Astrocyte (in vitro differentiated cells and primary cell): ENCODE data around the gene HACL1. TPM values are rescaled to one million over a fixed set of nuclear protein-coding genes. Genes with fewer than 3 reads are reported as not detected.

Source experiments
- DNase-seq: peaks from one replicate; pipeline ENCODE4 v3.0.0-alpha.2; 2010; ENCODE audit warnings: low read depth
- FAIRE-seq: peaks from 2 replicates; lab custom pipeline; 2011; peaks lifted over from hg19 to GRCh38; lab: Jason Lieb, UNC
- H2AFZ ChIP-seq: 2 replicates; pipeline ENCODE4 v1.6.0; 2012; ENCODE audit warnings: low read depth, low read length, inconsistent platforms
- H3K27ac ChIP-seq: 2 replicates; pipeline ENCODE4 v1.5.1; 2011; ENCODE audit warnings: low read depth, low read length, inconsistent platforms
- H3K27me3 ChIP-seq: 2 replicates; pipeline ENCODE4 v1.6.0; 2011; ENCODE audit warnings: low read length, inconsistent platforms; ENCODE audit not compliant: insufficient read depth
- H3K36me3 ChIP-seq: 2 replicates; pipeline ENCODE4 v1.5.1; 2011; ENCODE audit warnings: low read length, inconsistent platforms; ENCODE audit not compliant: insufficient read depth
- H3K4me1 ChIP-seq: 2 replicates; pipeline ENCODE4 v1.5.1; 2011; ENCODE audit warnings: low read length, inconsistent platforms; ENCODE audit not compliant: insufficient read depth
- H3K4me2 ChIP-seq: 2 replicates; pipeline ENCODE4 v1.6.0; 2012; ENCODE audit warnings: low read length, inconsistent platforms
- H3K4me3 ChIP-seq: 2 replicates; pipeline ENCODE4 v1.5.1; 2011; ENCODE audit warnings: low read depth, mild to moderate bottlenecking, low read length, inconsistent platforms; ENCODE audit not compliant: insufficient read depth
- H3K79me2 ChIP-seq: 2 replicates; pipeline ENCODE4 v1.6.0; 2012; ENCODE audit warnings: mild to moderate bottlenecking, low read length, inconsistent platforms; ENCODE audit not compliant: insufficient read depth
- H3K9ac ChIP-seq: 2 replicates; pipeline ENCODE4 v1.6.0; 2012; ENCODE audit warnings: mild to moderate bottlenecking, low read length, inconsistent platforms
- H3K9me3 ChIP-seq: 2 replicates; pipeline ENCODE4 v1.5.1; 2012; ENCODE audit warnings: low read depth, mild to moderate bottlenecking, low read length, inconsistent platforms; ENCODE audit not compliant: insufficient read depth
- H4K20me1 ChIP-seq: 2 replicates; pipeline ENCODE4 v1.6.0; 2012; ENCODE audit warnings: low read length, inconsistent platforms; ENCODE audit not compliant: insufficient read depth
- H3K27ac Mint-ChIP-seq: one replicate; pipeline ENCODE4 v1.8.0; 2021; ENCODE audit warnings: mild to moderate bottlenecking, mixed read lengths; ENCODE audit not compliant: unreplicated experiment
- H3K27me3 Mint-ChIP-seq: one replicate; pipeline ENCODE4 v1.8.0; 2021; ENCODE audit warnings: low read depth, mixed read lengths; ENCODE audit not compliant: unreplicated experiment
- H3K36me3 Mint-ChIP-seq: one replicate; pipeline ENCODE4 v1.8.0; 2021; ENCODE audit warnings: low read depth, mixed read lengths; ENCODE audit not compliant: unreplicated experiment
- H3K4me1 Mint-ChIP-seq: one replicate; pipeline ENCODE4 v1.8.0; 2021; ENCODE audit warnings: low read depth, mixed read lengths; ENCODE audit not compliant: unreplicated experiment
- H3K4me3 Mint-ChIP-seq: one replicate; pipeline ENCODE4 v1.8.0; 2021; ENCODE audit warnings: mild to moderate bottlenecking, moderate library complexity, mixed read lengths; ENCODE audit not compliant: unreplicated experiment
- H3K9me3 Mint-ChIP-seq: one replicate; pipeline ENCODE4 v1.8.0; 2021; ENCODE audit warnings: mild to moderate bottlenecking, mixed read lengths; ENCODE audit not compliant: unreplicated experiment
- CTCF ChIP-seq: IDR thresholded peaks from 2 replicates; pipeline ENCODE4 v1.5.1; 2011; ENCODE audit warnings: low read depth, mild to moderate bottlenecking, inconsistent platforms, low read length, moderate library complexity; ENCODE audit not compliant: insufficient read depth
- EZH2 ChIP-seq: IDR thresholded peaks from 2 replicates; pipeline ENCODE4 v1.6.1; 2012; ENCODE audit warnings: mild to moderate bottlenecking, low read length, inconsistent platforms; ENCODE audit not compliant: insufficient read depth
- total RNA-seq: library from RNA; stranded (reverse); gene quantifications from 2 replicates; pipeline ENCODE4 v1.2.1, GENCODE V29; 2021

The HACL1 gene
- total RNA-seq, 1 donor from 2014 or later, result 17.8 TPM

DNA sequence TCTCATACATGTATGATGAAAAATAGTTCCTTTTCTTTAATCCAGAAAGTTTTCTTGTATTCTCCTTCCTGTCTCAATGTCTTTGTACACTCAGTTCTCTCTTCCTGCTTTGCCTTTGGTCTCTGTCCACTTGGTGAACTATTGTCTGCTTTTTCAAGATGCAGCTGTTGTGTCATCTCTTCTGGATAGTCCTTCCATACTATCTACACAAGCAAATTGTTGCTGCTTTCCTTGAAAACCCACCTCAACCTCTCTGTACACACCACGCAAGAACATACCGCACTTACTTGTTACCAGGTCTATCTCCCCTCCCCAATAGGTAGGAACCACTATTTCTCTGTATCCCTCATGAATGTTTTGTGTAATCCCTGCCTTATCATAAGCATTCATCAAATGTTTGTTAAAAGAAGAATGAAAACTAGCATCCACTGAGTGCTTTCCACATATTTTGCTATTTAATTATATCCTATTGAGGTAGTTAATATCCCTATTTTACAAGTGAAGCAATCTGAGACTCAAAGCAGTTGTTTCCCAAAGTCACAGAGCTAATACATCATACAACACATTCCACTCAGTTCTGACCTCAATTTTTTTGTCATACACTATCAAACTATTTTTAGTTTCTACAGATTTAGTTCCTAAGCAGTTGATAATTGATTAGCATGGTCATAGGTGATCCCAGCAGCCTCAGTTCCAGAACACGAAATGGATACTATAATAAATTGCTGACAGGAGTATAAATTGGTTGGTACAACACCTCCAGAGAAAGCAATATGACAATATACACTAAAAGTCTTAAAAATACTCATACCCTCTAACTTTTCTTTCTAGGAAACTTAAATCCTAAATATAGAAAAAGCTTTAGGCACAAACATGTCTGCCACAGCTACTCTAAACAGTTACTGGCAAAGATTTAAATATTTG lies 19.6 kb downstream of the HACL1 start:
- H3K27me3 Mint-ChIP-seq, result no peaks in the 10 kb centered on the region
- no peaks in the 10 kb centered on the region for H4K20me1 ChIP-seq
- H3K9ac ChIP-seq, result no peak overlapping the region
- no peak overlapping the region for H3K4me2 ChIP-seq
- no peaks in the 10 kb centered on the region for H3K9me3 ChIP-seq
- no peak overlapping the region for H3K4me3 ChIP-seq
- no peak overlapping the region for H3K27ac ChIP-seq
- no peaks in the 10 kb centered on the region for H3K9me3 Mint-ChIP-seq
- peaks cover 16% of the 10 kb centered on the region for H3K36me3 ChIP-seq
- H3K4me1 ChIP-seq, result no peaks in the 10 kb centered on the region
- no peaks in the 10 kb centered on the region for H3K4me1 Mint-ChIP-seq
- no peaks in the 10 kb centered on the region for H3K36me3 Mint-ChIP-seq
- H3K4me3 Mint-ChIP-seq, result no peak overlapping the region
- H3K27me3 ChIP-seq, result no peaks in the 10 kb centered on the region
- no peak overlapping the region for H3K27ac Mint-ChIP-seq
- H3K79me2 ChIP-seq, result no peaks in the 10 kb centered on the region
- TF ChIP-seq EZH2 (no peak), CTCF (no peak)
- no peak for FAIRE-seq
- no peak for DNase-seq
- H2AFZ ChIP-seq, result no peak overlapping the region

DNA sequence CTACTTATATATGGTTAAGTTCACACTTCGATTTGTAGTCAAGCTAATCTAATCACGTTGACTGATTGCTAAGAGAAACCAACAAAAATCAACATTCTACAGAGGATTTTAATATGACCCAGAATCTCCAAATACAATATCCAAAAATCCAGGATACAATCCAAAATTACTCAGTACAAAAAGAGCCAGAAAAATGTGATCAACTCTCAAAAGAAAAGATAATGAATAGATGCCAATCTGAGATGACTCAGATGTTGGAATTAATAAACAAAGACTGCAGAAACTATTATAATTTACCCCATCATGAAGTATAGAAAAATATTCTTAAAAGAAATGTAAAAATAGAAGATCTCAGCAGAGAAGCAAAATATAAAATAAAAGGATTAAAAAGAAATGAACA lies 22.3 kb downstream of the HACL1 start:
- Histone ChIP-seq H4K20me1 (no peaks in the 10 kb centered on the region), H3K4me1 (no peaks in the 10 kb centered on the region), H3K9me3 (no peaks in the 10 kb centered on the region), H3K9ac (no peak overlapping the region), H3K4me3 (no peak overlapping the region), H3K79me2 (no peaks in the 10 kb centered on the region), H3K36me3 (peaks cover 11% of the 10 kb centered on the region), H3K4me2 (no peak overlapping the region), H3K27ac (no peak overlapping the region), H2AFZ (no peak overlapping the region), H3K27me3 (no peaks in the 10 kb centered on the region)
- TF ChIP-seq EZH2, result no peak
- no peak for TF ChIP-seq CTCF
- no peak for DNase-seq
- no peak for FAIRE-seq
- Mint-ChIP-seq H3K4me3 (no peak overlapping the region), H3K27ac (no peak overlapping the region), H3K36me3 (no peaks in the 10 kb centered on the region), H3K27me3 (no peaks in the 10 kb centered on the region), H3K9me3 (no peaks in the 10 kb centered on the region), H3K4me1 (no peaks in the 10 kb centered on the region)

DNA sequence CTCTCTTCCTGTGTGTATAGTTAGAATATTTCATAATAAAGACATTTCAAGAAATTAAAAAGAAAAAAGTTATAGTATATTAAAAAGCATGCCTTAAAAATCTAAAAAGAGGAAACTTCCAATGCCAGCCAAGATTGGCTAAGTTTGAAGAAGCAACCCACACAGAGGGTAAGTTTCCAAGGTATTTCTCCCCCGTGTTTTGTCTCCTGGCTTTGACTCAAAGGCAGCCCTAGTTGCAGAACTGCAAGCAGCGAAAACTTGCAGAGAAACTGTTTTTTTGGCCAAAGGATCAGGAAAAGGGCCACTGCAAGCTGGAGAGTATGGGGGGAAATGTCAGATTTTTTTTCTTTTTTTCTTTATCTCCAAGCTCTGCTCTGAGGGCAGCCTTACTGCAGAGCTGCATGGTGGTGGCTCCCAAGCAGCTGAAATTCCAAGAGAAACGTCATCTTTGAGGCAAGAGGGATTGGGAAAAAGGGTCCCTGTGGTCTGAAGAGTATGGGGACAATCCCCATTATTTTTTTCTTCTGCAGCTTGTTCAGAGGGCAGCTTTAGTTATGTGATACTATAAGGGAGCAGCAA lies 23.0 kb downstream of the HACL1 start:
- DNase-seq, result no peak
- H3K4me3 ChIP-seq, result no peak overlapping the region
- no peaks in the 10 kb centered on the region for H3K27me3 Mint-ChIP-seq
- FAIRE-seq, result no peak
- no peaks in the 10 kb centered on the region for H3K9me3 ChIP-seq
- H3K4me1 Mint-ChIP-seq, result no peaks in the 10 kb centered on the region
- H3K4me1 ChIP-seq, result no peaks in the 10 kb centered on the region
- no peaks in the 10 kb centered on the region for H3K79me2 ChIP-seq
- H3K27ac ChIP-seq, result no peak overlapping the region
- TF ChIP-seq CTCF, result no peak
- TF ChIP-seq EZH2, result no peak
- no peak overlapping the region for H3K4me3 Mint-ChIP-seq
- no peaks in the 10 kb centered on the region for H3K9me3 Mint-ChIP-seq
- H4K20me1 ChIP-seq, result no peaks in the 10 kb centered on the region
- H3K4me2 ChIP-seq, result no peak overlapping the region
- no peaks in the 10 kb centered on the region for H3K27me3 ChIP-seq
- peaks cover 11% of the 10 kb centered on the region for H3K36me3 ChIP-seq
- peaks cover 2% of the 10 kb centered on the region for H3K36me3 Mint-ChIP-seq
- peak overlapping the region; percentile 55 for H3K27ac Mint-ChIP-seq
- H2AFZ ChIP-seq, result no peak overlapping the region
- H3K9ac ChIP-seq, result no peak overlapping the region
